Activated T-cell treated with anti-CD3 and anti-CD28 coated beads for 48 hours (primary cell): ENCODE measurements around the gene EPHA4.
A peak's percentile ranks its signal among the peaks of the same experiment; 100 is the strongest.
"Not testable (repeated sequence)": the region's sequence is repeated elsewhere in the genome, so short reads cannot be mapped to it uniquely, and the experiment has no call there.

Source experiments
- DNase-seq: peaks from one replicate; pipeline ENCODE4 v3.0.0-alpha.2; 2020; ENCODE audit warnings: low read depth

The EPHA4 gene

DNA sequence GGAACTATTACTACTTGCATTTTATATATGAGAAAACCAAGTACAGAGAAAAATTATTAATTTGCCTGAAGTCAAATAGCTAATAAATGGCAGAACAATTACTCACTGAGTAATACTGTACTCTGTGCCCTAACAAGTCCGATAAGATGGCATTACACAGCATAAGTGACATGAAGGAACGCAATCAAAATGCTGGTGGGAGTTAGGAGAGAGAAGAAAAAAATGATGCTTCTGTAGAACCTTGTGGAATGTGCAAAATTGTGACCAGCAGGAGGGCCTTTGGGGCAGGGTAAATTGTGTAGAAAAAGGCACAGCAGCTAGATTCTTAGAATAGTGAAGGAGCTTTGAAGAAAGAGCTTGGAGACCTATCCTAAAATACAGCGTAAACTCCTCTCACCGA is 32.9 kb downstream of the EPHA4 start:
- no peak for DNase-seq

DNA sequence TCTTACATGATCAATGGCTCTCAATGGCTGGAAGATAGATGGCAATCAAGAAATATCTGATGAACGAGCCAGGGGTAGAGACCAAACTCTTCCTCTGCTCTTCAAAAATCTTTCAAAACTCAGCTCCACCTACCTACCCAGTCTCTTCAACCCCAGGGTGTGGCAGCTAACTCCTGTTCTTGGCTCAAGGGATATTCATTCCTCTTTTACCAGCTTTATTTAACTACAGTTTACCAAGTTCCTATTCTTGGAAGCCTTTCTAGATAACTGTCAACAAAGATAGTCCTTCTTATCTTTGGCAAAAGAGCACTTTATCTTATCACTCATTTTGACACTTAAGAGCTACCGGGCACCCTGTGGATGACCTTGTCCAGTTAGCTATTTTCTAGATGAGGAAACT is 36.3 kb downstream of the EPHA4 start:
- DNase-seq = no peak

DNA sequence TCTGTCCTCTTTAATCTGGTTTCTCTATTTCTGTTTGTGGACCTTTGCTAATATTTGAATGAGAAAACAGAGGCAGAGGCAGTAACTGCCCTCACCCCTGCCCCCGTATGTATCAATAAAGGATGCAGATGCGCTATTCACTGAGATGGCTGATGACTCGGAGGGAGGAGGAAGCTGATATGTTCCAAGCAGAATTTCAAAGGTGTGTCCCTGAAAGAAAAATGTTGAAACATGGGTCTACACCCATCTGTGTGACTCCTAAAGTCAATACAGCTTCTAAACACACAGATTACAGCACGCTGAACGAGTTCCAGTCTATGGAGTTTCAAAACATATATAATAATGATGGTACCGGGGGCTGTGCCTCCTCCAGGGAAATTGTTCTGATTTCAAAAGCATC is 38.8 kb downstream of the EPHA4 start:
- DNase-seq = no peak

DNA sequence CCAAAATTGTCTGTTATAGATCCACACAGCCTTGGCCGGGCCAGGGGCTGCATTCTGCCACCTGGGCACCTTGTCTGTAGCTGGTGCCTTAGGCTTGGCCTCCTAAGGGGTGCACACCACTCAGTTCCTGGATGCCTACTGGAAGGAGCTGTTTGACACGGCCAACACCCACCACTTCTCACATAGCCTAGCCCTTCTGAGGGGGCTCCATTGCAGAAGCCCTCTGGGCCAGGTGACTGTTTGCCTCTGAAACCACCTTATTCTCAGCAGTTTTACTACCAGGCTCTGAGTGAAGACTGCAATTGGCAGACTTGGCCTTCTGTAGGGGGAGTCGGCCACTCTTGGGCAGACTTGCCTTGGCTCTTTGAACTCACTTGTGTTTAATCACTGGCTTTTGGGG is 39.5 kb downstream of the EPHA4 start:
- no peak for DNase-seq

DNA sequence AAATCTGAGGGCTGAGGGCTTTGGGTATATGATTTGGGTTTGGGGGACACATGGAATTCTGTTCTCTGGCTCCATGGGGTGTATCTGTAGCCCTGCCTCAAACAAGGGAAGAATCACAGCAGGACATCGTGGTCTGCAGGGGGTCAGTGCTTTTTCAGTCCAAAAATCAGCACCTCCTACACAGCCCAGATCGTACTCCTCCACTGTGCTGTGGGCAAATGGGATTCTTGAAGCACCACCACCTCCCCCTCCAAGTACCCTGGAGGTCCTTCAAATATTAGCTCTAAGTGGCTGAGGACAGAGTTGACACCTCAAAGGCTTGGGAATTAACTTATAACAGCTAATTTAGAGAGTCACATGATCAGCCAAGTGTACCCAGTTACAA is 41.5 kb downstream of the EPHA4 start:
- DNase-seq = no peak

DNA sequence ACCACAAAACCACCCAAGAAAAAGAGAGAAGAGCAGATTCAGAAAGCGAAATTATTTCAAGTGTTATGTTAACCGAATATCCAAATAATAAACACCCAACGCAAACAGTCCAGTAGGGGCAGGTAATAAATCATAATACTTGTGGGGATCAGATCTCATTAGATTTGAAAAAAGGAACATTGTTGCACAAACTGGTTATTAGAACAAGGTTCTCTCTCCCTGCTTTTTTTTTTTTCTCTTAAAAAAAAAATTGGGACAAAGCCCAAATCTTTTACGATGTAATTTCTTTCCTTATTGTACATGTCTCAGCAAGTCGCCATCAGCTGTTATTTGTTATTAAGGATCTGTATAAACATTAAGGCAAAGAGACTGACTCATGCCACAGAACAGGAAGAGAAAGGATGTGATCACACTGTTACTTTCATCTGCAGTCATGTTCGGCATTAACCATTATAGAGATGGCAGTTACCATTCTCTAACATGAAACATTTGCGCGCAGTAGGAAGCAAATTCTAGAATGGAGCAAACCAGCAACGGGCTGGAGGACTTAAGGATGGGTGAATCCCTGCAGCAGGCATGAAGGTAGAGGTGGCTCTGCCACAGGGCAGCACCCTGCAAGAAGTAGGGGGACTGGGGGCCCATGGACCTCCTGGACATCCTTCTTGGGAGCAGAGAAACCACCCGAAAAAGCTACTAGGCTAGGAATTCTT is 42.0 kb downstream of the EPHA4 start:
- no peak for DNase-seq

DNA sequence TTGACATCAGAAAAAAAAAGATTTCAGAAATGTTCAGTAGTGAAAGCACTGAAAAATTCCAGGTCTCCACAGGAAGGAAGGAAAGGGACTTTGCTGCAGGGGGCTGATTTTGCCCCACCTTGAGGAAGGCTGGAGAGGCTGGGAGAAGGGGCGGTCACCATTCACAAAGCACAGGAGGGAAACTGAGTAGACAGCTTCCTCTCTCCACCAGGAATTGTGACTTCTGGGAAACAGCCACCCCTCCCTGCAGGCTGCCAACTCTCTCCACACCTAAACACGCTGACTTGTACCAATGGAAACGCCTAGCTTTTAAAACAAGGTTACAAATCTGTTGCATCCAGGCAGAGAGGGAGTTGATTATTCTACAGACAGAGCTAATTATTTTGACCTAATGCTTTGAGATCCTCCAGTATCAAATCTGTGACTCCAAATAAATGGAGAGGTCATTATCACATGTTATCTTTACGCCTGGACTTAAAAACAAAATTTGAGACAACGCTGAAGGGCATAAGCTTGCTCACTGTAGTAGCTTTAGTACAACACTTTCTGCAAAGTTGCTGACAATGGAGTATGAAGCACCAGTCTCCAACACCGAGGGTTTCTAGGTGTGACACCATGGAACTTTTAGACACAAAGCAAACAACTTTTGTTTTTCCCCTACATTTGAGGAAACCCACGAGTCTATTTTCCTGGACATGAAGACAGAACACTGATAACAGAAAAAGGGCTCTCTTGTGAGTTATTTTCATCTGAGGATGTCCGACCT is 42.7 kb downstream of the EPHA4 start:
- no peak for DNase-seq

DNA sequence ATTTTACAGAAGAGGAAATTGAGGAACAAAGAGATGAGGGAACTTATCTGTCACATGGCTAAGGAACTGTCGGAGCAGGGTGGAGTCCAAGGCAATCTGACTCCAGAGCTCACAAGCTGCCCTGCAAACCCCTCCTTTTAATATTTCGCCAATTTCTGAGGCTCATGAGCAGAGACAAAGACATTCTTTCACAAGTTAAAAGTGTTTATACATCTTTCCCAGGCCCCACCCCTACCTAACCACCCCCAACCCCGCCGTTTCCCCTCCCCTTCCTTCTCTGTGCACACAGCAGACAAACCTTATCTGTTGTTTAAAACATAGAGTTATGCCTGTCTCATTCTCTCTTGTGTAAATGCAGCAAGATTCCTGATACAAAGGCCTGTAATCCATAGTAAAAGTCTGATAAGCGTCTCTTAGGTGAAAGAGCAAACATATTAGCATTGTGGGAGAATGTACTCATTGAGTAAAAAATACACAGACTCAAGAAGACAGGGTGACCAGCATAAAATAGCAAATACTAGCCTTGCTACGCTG is 44.3 kb downstream of the EPHA4 start:
- DNase-seq = no peak

DNA sequence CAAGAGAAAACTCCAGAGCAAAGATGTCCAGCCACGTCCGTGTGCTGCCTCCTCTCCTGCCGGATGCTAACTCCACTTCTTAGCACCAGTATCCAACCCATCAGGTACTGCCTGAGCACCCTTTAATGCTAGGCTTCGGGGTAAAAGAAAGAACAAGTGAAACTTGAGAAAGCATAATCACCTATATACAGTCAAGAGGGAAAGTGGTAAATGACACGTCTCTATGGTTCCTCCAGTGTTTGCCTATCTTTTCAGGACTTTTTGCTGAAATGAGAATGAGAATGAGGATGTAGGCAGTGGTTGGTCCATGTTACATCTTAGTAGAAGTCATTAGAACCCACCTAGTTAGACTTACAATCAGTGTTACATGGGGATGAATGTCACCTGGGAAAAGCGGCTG is 47.9 kb downstream of the EPHA4 start:
- DNase-seq = no peak

DNA sequence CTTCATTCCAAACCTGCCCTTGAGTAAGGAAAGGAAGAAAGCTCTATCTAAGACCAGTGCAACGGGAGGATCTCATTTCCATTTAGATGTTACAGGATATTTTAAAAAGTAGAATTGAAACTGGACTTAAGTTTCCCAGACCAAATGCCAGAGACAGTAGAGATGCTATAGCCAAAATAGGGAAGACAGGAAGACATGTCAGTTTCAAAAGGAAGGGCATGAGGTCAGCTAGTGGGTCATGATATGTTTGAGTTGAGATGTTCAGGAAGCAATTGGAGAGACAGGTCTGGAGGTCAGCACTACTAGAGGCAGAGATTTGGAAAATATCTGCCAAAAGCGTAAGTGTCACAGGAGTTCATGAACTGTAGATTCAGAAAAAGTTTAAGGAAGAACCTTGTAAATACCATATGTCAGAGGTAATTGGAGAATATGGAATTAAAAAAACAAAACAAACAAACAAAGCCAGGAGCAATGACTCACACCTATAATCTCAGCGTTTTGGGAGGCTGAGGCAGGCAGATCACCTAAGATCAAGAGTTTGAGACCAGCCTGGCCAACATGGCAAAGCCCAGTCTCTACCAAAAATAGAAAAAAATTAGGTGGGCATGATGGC is 50.8 kb downstream of the EPHA4 start:
- DNase-seq = no peak

DNA sequence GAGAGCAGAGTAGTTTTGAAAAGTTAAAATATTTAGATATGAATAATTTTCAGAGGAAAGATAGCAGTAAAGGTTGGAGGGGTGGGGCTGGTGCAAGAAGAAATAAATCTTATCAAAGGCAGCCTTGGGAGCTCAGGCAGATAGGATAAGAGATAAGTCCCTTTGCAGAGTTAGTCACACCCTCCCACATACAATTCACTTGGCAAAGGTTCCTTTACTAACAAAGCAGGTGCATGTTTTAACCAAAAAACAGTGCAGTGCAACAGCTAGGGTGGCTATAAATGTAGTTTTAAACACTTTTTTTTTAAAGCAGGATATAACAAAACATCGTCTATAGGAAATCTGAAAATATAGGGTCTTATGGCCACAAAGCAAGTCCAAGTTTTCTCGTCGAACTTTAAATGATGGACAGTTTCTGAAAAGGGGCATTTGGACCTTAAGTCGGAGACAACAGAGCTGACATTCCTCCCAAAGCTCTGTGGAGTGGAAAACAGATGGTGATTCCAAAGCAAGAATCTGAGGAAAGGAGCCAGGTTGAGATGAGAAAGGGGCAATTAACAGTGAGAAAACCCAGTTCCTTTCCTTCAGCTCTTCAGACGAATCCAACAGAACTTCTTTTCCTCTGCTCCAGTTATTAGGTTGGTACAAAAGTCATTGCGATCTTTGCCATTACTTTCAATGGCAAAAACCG is 53.0 kb downstream of the EPHA4 start:
- DNase-seq = no peak

DNA sequence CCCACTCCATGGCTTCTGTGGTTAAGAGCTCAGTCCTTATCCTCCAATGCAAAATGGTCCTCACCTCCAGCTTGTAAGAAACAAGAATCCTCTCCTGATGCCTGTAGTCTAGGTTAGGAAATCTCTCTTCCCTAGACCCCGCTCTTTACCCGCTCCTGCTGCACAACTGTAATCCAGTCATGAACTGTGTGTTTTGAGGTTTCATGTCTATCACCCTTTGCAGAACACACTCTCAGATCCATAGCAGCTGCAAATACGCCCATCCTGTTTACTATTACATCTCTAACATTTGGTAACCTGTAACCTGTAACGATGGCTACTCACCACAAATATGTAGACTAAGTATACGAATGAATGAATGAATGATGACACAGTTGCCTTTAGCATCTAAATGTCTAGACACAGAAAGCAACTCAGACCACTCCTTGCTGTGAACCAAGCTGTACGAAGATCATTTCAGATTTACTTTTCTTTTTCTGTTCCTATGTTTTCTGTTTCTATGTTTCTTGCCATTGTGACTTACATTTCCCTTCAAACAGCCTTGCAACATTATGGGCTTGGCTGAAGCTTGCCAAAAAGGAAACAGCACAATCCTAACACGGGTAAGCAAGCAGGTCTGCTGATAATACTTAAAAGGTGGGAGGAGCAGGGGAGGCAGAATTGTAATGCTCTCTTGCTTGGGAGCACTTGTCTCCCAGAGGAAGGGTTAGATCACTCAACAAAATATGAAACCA is 53.7 kb downstream of the EPHA4 start:
- no peak for DNase-seq

DNA sequence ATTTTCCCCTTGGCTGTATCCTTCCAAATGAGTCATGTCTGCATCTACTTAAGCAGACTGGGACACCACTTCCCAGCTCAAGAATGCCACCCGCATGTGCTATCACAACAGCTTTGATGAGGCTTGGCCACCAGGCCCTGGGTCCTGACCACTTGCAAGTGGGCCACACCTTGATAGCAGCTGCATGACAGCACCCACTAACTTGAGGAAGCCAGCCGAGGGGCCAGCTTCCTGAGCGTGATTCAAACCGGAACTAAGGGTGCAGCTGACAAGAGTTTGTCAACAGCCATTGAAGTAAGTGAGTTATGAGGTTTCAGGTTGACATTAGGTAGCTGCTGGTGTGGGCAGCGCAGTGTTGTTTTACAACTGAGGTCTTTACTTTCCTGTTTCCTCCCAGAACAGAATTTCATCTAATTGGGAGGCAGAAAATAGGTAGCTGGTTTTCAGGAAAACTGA is 54.4 kb downstream of the EPHA4 start:
- peak; percentile 45 for DNase-seq

DNA sequence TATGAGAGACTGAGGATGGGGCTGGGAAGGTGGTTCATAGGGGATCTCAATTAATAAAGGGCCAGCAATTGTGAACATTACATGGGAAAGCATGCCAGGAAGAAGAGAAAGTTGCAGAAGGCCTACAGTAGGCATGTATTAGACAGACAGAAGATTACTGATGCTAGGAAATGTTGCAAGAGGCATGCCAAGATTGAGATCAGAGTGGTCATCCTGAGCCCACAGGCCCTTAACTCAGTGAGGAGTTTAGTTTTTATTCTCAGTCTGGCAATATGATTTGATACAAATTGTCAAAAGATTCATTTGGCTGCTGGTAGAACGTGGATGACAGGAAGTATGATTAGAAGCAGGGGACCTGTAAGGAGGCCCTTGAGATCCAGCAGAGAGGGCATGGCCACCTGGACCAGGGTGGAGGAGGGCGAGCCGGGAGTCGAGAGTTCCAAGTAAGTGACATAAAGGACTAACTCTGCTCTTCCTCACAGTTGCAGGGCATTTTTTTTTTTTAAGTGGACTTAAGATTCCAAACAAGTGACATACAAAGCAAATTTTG is 54.9 kb downstream of the EPHA4 start:
- DNase-seq = no peak

DNA sequence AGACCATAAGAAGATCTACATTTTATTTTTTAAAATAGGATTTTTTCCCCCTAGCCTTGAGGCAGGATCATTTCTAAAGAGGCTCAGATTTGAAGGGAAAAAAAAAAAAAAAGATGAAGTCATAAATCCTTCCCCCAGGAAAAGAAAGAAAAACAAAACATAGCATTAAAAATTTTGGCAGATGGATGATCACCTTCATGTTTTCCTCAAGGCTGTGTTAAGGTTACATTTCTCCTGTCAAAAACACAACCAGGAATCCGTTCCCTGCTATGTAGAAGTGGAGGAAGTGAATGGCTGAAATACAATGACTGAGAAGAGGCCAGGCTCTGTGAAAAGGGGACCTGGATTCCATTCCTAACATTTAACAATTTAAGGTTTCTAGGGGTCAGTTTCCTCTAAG is 56.2 kb downstream of the EPHA4 start:
- DNase-seq = no peak

DNA sequence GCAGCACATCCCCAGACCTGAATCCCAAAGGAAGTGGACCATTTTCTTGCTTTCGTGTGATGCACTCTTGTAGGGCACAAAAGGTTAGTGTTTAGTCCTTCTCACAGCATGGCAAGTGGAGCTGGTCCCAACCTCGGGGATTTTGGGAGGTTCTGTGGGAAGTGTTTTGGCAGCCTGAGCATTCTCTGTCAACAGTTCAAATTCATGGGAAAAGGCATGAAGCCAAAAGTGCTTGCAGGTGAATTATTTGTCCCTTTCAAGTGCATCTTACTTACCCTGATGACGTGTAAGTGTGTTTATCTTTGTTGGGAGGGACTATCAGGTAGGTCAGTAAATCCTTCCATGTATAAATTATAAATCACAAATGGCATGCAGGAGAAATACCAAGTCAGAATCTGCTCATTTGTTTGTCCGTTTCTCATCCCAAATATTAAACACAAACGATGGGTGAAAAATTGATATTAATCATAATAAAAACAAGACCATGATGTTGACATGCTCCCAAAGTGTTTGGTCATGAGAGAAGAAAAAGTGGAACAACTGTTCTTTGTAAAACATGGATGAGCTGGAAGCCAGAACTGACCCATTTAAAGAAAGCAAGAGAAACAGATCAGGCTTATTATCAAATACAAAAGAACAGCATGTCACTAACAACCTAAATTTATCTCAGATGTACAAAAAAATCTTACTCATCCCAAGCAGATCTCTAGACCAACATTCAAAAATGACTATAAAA is 57.6 kb downstream of the EPHA4 start:
- DNase-seq = no peak

DNA sequence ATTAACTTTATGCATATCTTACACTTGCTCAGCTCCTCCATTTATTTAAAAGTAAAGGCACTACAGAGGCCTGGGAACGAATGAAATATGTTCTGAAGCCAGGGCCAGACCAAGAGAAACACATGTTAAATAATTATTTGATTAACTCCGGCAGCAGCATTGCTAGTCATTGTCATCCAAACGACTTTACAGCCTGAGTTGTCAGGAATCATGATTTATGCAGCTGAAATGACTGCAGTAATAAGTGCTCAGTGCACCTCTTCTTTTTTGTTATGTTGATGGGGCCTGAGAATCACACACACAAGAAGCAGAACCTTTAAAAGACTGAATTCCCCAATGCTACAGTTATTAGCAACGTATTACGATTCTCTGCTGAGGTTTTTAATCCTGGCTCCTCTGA is 58.9 kb downstream of the EPHA4 start:
- DNase-seq = no peak

DNA sequence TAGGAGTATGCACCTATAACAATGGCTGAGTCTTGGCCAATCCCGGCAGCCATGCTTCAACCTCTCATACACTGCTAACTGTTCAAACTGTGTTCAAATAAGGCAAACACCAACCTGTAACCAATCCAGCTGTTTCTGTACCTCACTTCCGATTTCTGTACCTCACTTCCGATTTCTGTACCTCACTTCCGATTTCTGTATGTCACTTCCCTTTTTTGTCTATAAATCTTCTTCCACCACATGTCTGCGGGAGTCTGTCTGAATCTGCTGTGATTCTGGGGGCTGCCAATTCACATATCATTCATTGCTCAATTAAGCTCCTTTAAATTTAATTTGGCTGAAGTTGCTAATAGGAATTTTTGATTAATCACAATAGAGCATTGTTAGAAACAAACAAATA is 60.8 kb downstream of the EPHA4 start:
- DNase-seq = not testable (repeated sequence)

DNA sequence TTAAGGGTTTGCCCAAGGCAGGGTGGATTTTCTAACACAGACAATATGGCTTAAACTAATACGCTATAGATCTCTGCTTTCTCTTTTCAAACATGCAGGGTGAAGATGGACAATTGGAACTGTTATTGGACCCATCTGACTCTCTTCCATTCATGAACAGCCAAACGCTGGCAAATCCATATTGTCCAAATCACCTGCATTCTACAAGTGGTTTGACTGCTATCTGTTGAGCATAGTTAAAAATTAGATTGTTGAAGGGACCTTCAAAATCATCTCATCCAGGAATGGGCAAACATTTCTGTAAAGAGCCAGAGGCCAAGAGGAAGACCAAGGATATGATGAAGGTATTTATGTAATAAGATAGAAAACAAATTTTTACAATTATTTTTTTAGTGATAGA is 65.6 kb downstream of the EPHA4 start:
- DNase-seq = no peak

DNA sequence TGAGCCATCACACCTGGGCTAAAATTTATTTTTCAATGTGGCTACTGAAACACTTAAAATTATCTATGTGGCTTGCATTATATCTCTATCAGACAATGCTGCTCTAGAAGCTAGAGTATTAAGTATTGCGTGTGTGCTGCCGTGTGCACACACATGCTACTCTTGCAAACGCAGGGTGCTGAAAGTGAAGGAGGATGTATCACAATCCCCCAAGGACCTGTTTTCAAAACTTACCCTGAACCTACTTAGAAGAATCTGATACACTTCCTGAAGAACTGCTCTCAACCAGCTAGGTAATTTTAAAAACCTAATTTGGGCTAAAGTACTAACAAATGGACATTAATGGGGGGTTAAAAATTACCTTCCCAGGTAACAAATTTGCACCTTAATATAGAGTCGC is 66.5 kb downstream of the EPHA4 start:
- DNase-seq = no peak

DNA sequence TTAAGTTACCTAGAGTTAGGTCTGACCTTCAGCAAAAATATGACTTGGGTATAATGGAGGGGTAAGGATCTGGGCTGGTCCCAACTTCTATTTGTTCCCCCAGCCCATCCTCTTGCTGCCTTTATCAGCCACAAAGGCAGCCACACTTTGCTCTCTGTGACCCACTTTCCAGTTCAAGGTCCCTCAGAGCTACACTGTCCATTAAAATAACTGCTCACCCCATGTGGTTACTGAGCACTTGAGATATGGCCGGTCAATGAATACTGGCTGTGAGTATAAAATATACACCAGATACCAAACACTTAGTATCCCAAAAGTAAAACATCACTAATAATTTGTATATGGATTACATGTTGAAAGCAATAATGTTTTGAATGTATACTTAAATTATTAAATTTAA is 67.2 kb downstream of the EPHA4 start:
- no peak for DNase-seq
